GM12891 (cell line): ENCODE results near the gene PAX8.

Source experiments
- PAX5 ChIP-seq: IDR thresholded peaks from 2 replicates; pipeline ENCODE4 v1.6.1; 2011; ENCODE audit warnings: low read length, moderate library complexity, mild to moderate bottlenecking; ENCODE audit not compliant: insufficient read depth, severe bottlenecking
- POLR2A ChIP-seq: IDR thresholded peaks from 2 replicates; pipeline ENCODE4 v1.6.1; 2011; ENCODE audit warnings: low read depth, low read length, control low read depth
- POLR2AphosphoS5 ChIP-seq: IDR thresholded peaks from 2 replicates; pipeline ENCODE4 v1.6.1; 2011; ENCODE audit warnings: low read depth, low read length, control low read depth
- POU2F2 ChIP-seq: IDR thresholded peaks from 2 replicates; pipeline ENCODE4 v1.6.1; 2011; ENCODE audit warnings: low read depth, mild to moderate bottlenecking, control low read depth, low read length, moderate library complexity
- SPI1 ChIP-seq: IDR thresholded peaks from 2 replicates; pipeline ENCODE4 v1.6.1; 2011; ENCODE audit warnings: low read depth, low read length, control low read depth
- TAF1 ChIP-seq: IDR thresholded peaks from 2 replicates; pipeline ENCODE4 v1.6.1; 2011; ENCODE audit warnings: low read depth, low read length, control low read depth

DNA sequence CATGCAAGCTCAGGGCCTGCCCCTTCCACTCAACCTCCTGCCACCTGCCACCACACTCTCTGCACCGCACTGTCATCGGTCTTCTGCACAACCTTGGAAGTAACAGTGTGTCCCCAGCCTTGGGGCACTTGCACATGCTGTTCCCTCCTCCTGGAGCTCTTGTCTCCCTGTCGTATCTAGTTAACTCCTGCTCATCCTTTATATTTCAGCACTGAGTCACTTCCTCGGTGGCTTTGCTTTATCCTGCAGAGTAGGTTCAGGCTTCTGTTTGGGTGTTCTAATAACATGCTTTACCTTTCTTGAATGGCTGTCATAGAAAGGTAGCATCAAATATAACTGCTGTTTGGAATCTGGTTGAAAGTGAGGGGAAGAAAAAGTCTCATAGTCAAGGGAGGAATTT, 25.3 kb downstream of the PAX8 start:
- TF ChIP-seq POLR2A (no peak), POLR2AphosphoS5 (no peak), SPI1 (no peak), TAF1 (no peak), POU2F2 (no peak), PAX5 (no peak)
